Erythroblast (primary cell): ENCODE data around the gene CHRD.
"Not testable (repeated sequence)": the region's sequence is repeated elsewhere in the genome, so short reads cannot be mapped to it uniquely, and the experiment has no call there.

Experiments used
- DNase-seq, 2 experiments: peaks; one replicate each; lab custom pipeline; 2025; lab: John Stamatoyannopoulos, UW
- GATA1 ChIP-seq: IDR thresholded peaks from 2 replicates; pipeline ENCODE4 v1.6.1; 2011; ENCODE audit warnings: low read depth, mild to moderate bottlenecking, control low read depth, low read length, moderate library complexity
- POLR2A ChIP-seq: IDR thresholded peaks from 2 replicates; pipeline ENCODE4 v1.6.1; 2011; ENCODE audit warnings: mild to moderate bottlenecking, low read length

The CHRD gene

DNA sequence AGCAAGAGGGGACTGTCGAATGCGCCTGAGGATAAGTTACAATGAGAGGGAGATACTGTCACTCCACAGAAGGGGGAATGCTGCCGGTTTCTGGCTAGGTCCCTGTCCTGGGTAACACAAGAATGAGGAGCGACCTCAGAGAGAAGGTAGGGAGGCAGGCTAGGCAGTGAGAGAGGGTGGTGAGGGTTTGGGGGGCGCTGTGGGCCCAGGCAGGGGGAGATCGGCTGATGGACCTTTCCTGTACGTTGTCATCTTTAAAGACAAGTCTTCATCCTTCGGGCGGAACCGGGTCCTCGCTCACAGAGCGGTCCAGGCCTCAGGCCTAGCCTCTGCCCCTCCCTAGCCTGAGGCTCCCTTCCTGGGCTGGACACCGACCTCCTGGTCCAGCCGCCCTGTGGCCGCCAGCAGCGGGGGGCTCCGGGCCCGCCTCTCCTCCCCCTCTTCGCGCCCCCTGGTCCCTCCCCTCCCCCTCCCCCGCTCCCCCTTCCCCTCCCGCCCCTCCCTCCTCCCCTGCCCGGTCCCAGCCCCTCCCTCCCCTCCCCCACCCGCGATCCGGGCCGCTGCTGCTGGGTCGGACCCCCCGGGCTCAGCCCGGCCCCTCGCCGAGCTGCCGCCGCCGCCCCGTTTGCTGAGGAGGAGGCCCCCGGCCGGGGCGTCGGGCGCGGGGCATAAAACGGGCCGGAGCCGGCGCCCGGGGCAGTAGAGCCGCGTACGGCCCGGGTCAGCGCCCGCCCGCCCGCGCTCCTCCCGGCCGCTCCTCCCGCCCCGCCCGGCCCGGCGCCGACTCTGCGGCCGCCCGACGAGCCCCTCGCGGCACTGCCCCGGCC, at the start of gene CHRD:
Gene CHRD (plus strand): TSS at position 697 of the 827 bp plus-strand sequence. CDS start 265 bp downstream, outside the sequence.
- TF ChIP-seq GATA1 (no peak), POLR2A (no peak)
- no peak for DNase-seq

DNA sequence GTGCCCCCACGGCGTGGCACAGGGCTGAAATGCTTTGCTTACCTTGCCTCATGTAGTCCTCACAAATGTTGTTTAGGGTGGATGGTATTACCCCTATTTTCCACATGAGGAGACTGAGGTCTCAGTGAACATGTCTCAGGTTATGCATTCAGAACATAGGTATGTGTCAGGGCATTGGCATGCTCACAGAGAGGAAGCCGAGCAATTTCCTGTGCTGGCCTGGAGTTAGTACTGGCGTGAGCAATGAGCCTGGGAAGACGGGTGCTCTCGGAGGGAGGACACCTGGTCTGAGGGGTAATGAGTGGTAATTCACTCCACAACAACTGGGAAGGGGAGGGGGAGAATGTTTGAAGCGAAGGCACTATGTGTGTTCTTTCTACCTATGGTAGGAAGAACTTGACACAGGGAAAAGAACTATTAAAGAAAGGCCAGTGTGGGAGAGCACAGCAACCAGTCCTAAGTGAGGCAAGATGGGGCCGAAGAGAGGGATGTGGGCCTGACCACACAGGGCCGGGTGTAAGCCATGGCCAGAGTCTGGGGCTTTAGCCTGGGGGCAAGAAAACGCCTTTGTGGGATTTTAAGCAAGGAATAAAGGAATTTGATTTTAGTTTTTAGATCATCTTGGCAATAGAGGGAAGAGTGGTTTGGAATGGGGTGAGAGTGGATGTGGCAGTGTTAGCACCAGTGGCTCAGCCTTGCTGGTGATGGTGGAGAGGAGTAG, 47.3 kb upstream of the CHRD start:
- no peak for DNase-seq
- TF ChIP-seq POLR2A (no peak), GATA1 (no peak)

DNA sequence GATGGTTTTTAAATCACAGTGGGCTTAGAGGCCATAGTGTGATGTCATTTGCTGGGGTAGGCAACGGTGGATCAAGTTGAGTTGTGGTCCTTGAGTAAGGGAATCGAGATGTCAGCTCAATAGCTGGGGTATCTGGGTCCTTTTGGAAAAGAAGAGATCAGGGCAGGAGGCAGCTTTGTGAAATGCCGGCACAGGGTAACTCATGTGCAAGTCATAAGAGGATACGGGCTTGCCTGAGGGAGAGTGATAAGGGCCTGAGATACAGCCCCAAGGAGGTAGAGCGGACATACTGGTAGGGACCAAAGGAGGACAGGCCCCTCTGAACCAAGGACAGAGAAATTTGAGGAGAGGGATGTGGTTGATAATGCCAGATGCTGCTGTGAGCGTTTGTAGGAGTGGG, 46.7 kb upstream of the CHRD start:
- DNase-seq = peak; percentile 77 to 80
- TF ChIP-seq POLR2A (no peak), GATA1 (no peak)

DNA sequence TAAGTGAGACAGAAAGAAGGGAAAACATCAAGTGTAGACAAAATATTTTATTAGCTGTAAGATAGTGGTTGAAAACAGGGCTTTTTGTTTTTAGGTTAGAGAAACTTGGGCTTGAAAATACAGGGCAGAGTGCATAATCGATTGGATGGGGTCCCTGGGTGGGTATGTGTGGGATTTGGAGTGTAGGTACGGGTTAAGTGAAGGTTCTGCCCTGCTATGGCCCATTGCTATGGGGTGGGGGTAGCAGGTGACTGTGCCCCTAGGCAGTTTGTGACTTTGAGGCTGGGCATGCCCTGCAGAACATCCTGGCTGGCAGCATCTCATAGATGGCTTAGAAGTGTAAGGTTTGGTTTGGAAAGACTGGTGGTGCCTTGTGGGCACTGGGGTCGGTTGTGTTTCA, 46.2 kb upstream of the CHRD start:
- no peak for TF ChIP-seq POLR2A
- no peak for TF ChIP-seq GATA1
- DNase-seq = no peak

GRCh38 chr3:184334470-184335158, 45.2 kb upstream of the CHRD start:
- TF ChIP-seq GATA1 (no peak), POLR2A (no peak)
- DNase-seq = peak; percentile 71 to 81

GRCh38 chr3:184335291-184335660, 44.6 kb upstream of the CHRD start:
- no peak for DNase-seq
- TF ChIP-seq POLR2A (no peak), GATA1 (no peak)

GRCh38 chr3:184335661-184336546, 44.0 kb upstream of the CHRD start:
- DNase-seq = peak; percentile 89 to 95
- peak; percentile 76 for TF ChIP-seq POLR2A
- TF ChIP-seq GATA1 = no peak

GRCh38 chr3:184336547-184337398, 43.1 kb upstream of the CHRD start:
- TF ChIP-seq POLR2A = no peak
- TF ChIP-seq GATA1 = no peak
- DNase-seq = peak; percentile 37 to 54

DNA sequence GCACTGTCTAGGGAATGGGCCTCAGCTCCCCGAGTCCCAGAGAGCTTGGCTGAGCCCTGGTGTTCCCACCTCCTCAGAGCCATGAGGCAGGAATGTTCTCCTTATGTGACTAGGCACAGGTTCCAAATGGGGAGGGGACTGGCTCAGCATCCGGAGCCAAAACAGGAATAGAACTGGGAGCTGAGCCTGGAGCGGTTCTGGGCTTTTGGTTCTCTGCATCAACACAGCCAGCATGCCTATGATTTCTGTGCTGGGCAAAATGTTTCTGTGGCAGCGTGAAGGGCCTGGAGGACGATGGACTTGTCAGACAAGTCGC, 42.5 kb upstream of the CHRD start, which contains the start of gene FAM131A:
Gene FAM131A (plus strand): TSS at position 202 of the 316 bp plus-strand sequence. CDS start 31 bp downstream, at position 233.
- no peak for DNase-seq
- no peak for TF ChIP-seq GATA1
- TF ChIP-seq POLR2A = no peak

DNA sequence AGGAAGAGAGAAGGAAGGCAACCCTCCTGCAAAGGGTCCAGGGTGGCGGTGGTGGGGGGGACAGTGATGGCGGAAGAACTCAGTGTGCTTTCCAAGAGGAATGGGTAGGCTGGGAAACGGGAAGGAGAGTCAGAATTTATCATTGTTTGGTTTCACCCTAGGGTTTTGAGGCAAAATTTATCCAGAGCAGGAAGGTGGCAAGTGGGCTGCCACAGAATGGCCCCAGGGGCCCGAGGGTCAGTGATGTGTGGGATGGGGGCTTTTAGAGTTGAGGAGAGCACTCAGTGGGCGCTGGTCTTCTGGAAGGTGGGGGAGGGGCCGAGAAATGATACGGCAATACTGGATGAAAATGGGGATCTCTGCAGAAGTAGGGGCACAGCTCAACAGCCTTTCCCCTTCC, 41.9 kb upstream of the CHRD start:
- DNase-seq = no peak
- TF ChIP-seq GATA1 (no peak), POLR2A (no peak)

DNA sequence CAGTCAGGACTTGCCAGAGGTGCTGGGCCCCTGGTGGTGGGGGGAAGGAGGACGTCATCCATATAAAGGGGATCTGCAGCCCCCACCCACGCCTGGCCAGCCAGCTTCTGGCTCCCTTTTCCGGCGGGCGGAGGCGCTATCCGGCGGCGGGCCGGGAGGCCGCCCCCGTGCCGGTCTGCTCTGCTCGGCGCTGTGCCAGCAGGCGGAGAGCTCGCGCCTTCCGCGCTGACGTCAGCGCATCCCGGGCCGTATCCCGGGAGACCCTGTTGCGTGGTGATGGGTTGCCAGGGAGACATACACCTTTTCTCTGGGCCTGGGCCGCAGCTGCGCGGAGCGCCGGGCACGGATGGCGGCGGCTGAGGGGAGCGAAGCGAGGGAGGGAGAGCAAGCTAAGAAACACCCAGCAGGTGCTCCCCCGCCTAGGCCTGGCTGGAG, 41.3 kb upstream of the CHRD start:
- no peak for TF ChIP-seq GATA1
- TF ChIP-seq POLR2A = no peak
- peak; percentile 28 to 66 for DNase-seq

- TF ChIP-seq POLR2A = no peak
- TF ChIP-seq GATA1 = no peak
- no peak for DNase-seq
Measured at GRCh38 chr3:184339001-184339400, 40.9 kb upstream of the CHRD start.

DNA sequence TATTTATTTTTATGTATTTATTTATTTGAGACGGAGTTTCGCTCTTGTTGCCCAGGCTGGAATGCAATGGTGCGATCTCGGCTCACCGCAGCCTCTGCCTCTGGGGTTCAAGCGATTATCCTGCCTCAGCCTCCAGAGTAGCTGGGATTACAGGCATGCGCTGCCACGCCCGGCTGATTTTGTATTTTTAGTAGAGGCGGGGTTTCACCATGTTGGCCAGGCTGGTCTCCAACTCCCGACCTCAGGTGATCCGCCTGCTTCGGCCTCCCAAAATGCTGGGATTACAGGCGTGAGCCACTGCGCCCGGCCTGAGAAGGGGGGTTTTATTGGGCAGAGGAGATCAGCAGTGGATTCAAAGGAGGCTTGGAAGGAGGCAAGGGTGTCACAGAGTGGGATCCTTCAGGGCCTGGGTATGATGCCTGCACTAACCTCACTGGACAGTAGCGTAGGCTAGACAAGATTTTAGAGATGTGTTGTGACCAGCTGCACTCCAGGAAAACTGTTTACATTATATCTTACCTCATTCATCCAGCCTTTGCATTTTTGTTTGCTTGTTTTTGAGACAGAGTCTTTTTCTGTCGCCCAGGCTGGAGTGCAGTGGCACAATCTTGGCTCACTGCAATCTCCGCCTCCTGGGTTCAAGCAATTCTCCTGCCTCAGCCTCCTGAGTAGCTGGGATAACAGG, 40.3 kb upstream of the CHRD start:
- DNase-seq = not testable (repeated sequence)
